Measurements from ENCODE around the gene SLC41A3. TPM values are rescaled to one million over a fixed set of nuclear protein-coding genes. Genes with fewer than 3 reads are reported as not detected.

Gene SLC41A3
- total RNA-seq, 1 experiment from 2014 or later: 53.9 TPM

DNA sequence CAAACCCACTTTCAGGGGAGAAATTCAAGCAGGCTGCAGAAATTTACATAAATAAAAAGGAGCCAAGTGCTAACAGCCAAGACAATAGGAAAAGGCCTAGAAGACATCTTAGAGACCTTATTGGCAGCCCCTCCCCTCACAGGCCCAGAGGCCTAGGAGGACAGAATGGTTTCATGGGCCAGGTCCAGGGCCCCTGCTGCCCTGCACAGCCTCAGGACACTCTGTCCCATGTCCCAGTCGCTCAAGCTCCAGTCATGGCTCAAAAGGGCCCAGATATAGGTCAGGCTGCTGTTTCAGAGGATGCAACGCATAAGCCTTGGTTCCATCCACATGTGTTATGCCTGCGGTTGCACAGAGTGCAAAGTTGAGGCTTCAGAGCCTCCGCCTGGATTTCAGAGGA lies 55.8 kb downstream of the SLC41A3 start:
- DNase-seq (ENCODE audit: low read depth): no peak

DNA sequence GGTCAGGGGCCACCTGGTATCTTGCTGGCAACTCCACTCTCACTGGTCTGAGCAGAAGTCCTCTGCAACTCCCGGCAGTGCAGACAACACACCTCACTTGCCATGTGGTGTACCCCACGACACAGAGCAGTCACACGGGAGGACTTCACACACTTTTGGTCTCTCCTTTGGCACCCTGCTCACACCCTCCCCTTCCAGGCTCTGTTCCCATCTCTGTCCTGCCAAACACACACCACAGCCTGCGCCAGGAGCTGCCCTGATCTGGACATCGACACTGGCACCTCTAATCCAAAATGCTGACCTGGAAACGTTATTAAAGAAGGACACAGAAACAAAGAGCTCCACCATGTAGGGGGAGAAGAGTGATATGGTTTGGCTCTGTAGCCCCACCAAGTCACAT lies 57.2 kb downstream of the SLC41A3 start:
- no peak for DNase-seq (ENCODE audit: low read depth)

DNA sequence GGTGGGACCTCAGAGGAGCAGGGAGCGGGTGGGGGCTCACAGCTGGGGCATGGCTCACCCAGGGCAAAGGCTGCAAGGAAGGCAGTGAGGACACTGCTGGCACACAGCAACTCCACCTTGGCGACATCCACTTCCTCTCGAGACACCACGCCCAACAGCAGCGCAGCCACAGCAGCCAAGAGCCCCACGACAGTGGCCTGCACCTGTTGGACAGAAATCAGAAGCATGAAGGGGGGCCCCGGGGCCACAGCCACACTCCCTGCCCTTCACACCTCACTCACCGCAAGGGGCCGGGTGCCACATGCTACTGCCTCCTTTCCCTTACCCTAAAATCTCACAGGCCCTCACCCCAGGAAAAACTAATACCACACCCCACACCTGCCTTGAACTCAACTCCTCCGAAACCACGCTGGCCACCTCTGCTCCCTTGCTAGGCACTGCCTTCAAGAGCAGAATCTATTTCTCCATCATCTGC lies 57.6 kb downstream of the SLC41A3 start:
- DNase-seq (ENCODE audit: low read depth): no peak

DNA sequence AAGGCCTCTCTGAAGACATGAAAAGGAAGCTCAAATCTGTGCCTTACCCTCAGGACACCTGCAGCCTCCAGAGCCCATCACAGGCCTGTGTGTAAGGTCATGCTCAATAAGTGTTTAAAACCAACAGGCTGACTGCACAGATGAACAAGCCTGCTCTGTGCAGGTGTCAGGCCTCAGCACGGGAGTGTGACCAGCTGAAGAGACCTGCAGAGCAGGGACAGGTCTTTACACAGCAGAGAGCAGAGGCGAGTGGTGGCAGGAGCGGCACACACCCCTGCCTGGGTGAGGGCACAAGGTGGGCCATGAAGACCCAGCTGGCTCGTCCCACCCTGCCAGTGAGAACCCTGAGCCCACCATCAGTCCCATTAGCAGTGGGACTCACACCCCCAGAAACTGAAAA lies 58.1 kb downstream of the SLC41A3 start:
- no peak for DNase-seq (ENCODE audit: low read depth)

DNA sequence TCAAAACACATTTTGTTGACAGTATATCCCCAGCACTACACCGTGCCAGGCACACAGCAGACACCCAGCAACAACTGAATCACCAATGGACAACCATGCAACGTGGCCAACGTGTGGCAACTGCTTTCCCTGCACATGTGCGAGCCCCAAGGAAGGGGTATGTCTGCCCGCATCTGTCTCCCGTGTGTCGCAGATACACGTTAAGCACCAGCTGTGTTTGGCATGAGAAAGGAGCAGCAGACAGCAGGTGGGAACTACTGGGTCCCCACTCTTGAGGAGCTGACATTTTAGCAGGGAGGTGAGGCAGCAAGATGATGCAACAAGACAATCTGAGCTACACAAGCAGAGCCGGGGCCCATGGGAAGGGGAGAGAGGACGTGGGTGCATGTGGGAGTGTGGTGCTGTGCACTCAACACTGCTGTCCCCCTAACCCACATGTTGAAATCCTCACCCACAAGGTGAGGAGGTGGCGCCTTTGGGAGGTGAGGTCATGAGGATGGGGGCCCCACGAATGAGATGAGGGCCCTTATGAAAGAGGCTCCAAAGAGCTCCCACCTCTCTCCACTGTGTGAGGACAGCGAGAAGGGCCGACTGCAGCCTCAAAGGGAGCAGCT lies 58.7 kb downstream of the SLC41A3 start:
- DNase-seq (ENCODE audit: low read depth): no peak

DNA sequence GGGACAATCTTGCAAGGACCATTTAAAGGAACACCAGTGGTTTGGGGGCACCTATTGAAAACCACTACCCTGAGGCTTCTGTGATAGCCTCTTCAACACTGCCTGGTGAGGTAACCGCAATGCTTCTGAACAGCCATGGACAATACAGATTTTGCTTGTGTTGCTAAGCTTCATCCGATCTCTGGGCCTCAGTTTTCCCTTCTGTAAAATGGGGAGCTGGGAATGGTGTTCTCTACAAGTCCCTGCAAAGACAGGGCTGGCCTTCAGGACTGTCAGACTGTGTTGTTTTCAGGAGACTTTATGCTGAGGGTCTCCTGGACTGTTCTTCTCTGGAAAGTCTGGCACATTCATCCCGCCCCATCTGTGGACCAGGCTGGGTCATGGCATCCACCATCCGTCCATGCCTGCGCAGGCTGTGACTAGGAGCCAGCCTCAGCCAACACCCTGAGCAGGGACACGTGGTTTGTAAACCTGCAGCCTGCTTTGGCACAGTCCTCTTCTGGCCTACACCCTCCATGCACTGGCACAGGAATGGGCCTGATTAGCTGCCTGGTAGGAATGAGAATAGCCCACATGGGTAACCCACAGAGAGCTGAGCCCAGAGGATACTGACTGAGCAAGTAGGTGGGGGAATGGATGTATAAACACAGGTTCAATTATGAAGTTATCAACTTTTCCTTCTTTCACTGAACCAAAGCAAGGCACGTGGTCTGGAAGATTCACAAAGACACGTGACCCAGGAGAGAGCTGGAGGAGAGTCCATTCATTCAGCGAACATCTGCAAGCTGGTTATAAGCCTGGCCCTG lies 59.7 kb downstream of the SLC41A3 start:
- DNase-seq (ENCODE audit: low read depth): no peak

DNA sequence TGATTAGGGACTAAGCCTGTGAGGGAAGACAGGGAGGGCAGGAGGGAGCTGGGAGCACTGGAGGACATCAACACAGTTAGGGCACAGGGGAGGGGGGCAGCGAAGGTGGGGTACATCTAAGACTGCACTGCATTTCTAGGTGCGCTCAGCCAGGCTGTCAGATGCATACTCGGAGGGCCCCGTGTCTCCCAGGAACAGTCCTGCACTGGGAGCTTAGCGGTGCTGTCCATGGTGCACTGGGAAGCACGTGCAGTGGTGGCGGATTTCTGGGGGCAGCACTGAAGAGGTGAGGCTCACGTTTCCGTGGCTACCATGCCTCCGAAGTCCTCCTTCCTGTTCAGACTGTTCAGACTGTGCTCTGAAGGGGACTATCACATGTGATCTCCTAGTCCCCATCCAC lies 60.5 kb downstream of the SLC41A3 start:
- DNase-seq (ENCODE audit: low read depth): no peak

DNA sequence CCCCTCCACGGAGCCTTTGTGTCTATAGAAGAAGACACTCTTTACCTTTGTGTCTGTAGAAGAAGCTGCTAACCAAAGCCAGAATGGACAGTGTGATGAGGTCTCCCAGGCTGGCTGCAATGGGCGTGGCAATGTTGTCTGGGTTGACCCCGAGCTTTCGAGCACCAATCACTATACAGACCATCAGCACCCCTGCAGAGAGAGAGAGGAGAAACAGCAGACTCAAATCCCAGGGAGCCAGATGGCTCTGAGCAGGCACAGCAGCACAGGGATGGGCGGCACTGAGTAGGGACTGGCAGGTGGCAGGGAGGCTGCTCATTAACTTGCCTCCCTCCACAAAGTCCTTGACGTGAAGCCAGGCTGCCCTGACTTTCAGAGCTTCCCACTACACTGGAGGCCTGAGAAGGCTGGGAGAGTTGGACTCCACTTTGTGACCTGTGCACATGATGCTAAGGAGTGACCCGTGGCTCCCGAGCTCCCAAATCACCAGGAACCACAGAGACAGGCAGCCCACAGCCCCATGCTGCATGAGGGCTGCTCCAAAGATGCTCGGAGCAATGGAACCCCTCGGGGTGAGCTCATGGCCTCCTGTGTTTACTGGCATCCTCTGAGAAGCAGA lies 61.1 kb downstream of the SLC41A3 start:
- no peak for DNase-seq (ENCODE audit: low read depth)

DNA sequence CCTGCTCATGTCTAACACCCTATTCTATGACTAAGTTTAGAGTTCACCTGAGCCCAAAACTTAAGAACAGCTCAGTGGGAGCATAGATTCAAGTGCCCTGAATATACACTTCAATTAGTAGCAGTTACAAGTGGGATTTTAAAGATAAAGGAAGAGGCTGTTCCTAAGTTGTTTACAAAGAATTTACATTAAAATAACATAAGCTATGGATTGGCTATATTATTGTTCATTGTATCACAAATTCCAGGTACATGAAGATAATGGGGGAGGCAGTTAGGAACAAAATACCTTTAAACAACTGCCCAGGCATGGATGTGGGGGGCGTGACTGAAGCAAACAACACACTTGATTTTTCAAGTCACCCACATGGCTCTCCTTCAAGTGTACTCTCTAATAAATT lies 62.2 kb downstream of the SLC41A3 start:
- no peak for DNase-seq (ENCODE audit: low read depth)

DNA sequence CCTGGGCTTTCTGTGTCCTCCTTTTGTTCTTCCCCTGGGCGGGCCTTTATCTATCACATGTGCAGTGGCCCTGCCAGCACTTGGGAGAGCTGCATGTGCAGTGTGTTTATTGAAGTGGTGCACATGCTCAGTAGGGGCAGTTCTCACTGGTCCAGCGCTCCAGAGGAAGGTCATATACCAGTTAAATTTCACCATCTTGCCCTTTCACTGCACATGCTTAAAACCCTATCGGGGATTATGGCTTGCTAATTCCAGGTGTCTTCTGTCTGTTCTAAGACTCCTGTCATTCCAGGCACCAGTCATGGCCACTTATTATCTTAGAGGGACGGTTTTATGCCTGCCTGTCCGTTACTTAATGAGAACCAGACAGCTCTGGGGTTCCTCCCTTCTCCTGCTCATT lies 62.7 kb downstream of the SLC41A3 start:
- no peak for DNase-seq (ENCODE audit: low read depth)

DNA sequence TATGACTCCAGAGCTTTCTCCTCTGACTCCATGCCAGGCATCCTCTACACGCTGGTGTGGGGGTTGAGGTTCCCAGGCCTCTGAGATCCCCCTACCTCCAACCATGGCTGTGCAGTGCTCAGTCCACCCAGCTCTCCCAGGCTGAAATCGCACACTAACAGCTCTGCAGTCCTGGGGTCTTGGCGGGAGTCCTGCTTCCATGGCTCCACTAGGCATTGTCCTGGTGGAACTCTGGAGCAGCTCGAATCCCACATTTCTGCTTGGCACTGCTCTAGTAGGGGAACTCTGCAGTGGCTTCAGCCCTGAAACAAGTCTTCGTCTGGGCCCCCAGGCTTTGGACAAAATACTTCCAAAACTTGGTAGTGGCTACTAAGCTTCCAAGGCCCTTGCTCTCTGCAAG lies 64.2 kb downstream of the SLC41A3 start:
- no peak for DNase-seq (ENCODE audit: low read depth)

DNA sequence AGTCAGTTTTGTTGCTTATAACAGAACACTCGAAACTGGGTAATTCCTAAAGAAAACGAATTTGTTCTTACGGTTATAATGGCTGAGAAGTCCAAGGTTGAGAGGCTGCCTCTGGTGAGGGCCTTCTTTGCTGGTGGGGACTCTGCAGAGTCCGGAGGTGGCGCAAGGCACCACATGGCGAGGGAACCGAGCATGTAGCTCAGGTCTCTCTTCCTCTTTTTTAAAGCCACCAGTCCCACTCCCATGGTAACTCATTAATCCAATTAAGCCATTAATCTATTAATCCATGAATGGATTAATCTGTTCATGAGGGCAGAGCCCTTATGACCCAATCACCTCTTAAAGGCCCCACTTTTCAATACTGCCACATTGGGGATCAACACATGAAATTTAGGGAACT lies 64.9 kb downstream of the SLC41A3 start:
- no peak for DNase-seq (ENCODE audit: low read depth)

DNA sequence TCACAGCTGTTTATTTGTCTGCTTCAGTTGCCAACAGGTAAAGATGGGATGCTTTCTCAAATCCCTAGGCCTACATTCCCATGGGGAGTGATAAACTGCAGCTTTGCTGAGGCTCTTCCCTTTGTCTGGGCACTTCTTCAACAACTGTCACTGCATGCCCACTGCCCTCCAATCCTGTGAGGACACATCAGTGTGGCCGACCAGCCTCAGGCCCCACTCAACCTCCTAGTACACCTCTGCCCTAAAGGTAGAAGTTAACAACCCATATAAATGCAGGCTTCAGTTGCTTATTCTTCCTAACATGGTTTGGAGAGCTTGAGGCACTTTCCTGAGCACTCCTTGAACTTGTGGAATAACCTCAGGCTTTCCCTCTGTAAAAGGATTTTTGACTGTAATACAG lies 65.4 kb downstream of the SLC41A3 start:
- DNase-seq (ENCODE audit: low read depth): no peak

DNA sequence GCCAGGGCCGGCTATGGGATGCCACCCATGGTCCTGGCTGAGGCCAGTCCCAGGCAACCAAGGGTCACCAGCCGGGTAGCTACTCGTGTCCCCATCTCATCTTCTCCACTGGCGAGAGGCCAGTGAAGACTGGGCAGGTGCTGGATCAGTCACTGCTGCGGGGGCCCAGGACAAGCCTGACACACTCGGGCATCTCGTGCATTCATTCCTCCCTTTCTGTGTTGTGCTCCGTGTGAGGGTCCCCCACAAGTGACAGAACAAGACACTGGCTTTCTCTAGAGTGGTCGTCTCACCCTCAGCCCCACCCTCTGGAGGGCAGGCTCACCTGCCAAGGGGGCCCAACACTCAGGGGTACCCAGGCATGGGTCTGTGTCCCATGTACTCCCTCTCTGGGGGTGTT lies 66.6 kb downstream of the SLC41A3 start:
- DNase-seq (ENCODE audit: low read depth): no peak

DNA sequence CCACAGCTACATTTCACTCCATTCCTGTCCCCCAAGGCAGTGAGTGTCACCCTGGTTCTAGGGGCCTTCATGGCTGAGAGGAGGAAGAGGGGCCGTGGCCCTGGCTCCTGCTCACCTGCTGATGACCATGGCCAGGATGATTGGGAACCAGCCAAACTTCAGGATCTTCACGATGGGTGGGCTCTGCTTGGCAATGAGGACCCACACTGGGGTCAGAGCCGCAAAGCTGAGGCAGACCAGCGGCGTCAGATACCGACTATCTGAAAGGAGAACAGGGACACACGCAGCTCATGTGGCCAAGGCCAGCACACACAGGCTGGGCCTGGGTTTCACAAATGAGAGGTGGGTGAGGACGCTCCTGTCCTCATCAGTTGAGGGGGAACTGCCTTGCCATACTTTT lies 67.3 kb downstream of the SLC41A3 start:
- DNase-seq (ENCODE audit: low read depth): no peak

DNA sequence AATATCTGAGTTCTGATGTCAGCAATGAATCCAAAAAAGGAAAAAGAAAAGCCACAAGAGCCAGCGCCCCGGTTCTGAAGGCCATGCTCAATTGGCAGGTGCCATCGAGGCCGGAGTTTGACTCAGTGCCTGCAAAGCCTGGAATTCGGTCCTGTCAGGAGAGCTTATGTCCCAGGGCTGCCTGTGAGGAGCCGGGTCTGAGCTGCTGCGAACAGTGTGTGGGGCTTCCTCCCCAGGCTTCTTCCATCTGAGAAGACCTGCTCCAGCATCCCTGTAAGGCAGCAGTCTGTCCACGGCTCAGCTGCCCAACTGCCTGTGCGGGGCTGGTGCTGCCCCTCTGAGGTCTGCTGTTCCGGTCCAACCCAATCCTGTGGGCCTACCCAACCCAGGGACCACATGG lies 68.8 kb downstream of the SLC41A3 start:
- no peak for DNase-seq (ENCODE audit: low read depth)

DNA sequence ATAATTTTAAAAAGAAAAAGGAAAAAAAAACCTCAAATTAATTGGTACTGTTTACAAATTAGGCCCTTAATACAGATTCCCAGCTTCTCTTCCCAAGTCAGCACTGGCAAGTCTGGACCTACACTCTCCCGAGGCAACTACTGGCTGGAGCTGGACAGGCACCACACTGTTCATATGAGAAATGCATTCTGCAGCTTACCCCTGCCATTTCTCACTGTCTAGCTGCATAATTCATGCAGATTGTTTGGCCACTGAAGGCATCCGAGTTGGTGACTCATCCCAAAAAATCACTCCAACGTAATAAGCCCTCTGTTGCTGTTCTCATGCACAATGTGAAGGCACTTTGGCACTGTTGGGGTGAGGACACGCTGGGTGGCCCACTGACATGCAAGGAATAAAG lies 69.7 kb downstream of the SLC41A3 start:
- DNase-seq (ENCODE audit: low read depth): no peak

DNA sequence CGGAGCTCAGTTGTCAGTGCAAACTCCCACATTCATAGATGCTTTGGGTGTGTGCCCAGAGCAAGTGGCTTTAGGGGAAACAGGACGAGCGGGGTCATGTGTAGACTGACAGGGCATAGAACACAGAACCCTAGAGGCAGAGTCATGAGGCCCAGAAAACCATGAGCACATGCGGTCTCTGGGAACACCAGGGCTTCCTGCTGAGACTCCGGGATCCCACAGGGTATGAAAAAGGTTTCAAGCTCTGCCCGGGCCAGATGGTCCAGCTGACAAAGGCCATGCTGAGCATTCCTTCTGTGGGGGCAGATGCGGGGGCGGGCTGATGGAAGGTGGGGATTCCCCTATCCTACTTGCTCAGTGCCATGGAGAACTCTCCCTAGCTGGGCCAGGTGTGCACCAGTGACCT lies 70.2 kb downstream of the SLC41A3 start:
- DNase-seq (ENCODE audit: low read depth): no peak

DNA sequence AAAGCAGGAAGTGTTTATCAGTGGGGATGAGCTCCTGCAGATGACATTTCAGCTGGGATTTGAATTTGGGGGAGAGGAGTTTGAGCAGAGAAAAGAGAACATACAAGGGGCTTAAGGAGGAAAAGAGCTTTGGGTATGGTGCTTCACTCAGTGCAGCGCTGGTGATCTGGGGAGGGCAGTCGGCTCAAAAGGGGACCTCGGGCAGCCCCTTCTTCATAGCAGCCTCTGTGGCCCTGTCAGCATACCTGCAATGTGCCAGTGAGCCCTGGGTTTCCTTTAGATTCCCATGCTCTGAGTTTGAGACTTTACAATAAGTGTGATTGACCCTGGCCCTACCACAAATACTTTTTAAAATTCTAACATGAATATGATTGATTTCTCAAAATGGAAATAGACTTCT lies 74.7 kb downstream of the SLC41A3 start:
- DNase-seq (ENCODE audit: low read depth): no peak

DNA sequence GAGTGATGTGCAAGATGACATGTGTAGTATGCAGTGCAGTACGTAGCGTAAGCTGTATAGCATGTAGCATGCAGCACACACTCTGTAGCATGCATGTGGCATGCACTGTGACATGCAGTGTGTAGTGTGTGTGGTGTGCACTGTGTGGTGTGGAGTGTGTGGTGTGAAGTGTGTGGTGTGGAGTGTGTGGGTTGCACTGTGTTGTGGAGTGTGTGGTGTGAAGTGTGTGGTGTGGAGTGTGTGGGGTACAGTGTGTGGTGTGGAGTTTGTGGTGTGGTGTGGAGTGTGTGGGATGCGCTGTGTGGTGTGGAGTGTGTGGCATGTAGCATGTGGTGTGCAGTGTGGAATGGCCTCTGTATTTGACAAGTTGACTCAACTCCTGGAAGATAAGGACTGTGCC lies 75.7 kb downstream of the SLC41A3 start:
- no peak for DNase-seq (ENCODE audit: low read depth)

DNA sequence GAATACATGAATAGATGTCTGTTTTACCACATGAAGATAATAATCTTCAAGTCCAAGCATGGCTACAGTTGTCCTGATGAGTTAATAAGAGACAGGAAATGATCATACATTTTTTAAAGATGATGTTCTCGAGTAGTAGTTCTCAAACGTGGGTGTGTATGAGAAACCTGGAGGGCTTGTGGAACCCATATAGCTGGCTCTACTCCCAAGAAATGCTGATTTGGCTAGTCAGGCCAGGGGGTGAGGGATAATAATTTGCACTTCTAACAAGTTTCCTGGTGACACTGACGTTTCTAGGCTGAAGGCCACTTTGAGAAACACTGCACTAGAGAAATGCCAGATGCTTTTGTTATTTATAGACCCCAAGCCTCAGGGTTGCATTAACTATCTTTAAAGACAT lies 78.0 kb downstream of the SLC41A3 start:
- DNase-seq (ENCODE audit: low read depth): peak; percentile 74

DNA sequence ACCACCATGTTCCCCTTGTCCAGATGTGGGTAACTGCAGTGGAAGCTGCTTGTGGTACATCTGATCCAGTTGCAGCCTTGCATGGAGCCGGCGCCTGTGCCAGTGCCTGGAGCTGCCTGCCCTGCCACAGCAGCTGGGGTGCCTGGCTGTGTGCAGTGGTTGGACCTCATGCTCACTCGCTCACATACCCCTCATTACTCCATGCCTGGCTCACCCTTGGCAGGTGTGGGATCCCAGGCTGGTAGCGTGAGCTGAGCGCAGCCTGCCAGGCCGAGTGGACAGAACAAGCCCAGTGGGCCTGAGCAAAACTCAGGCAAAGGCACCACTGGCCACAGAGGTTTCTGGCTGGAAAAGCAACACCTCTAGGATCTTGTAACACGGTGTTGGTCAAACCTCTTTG lies 79.2 kb downstream of the SLC41A3 start:
- no peak for DNase-seq (ENCODE audit: low read depth)

DNA sequence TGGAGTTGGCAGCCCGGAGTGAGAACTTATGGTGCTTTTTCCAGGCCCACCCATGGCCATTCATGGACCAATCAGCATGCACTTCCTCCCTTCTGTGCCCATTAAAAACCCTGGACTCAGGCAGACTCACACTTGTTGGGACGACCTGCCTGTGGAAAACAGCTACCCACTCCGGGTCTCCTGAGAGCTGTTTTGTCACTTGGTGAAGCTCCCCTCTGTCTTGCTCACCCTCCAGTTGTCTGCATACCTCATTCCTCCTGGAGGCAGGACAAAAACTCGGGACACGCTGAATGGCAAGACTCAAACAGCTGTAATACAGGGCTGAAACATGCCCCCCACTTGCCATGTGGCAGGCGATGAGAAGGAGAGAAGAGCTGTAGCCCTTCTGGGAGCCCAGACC lies 79.7 kb downstream of the SLC41A3 start:
- DNase-seq (ENCODE audit: low read depth): no peak
